ENCODE measurements around the gene ADAM12.

Gene ADAM12

DNA sequence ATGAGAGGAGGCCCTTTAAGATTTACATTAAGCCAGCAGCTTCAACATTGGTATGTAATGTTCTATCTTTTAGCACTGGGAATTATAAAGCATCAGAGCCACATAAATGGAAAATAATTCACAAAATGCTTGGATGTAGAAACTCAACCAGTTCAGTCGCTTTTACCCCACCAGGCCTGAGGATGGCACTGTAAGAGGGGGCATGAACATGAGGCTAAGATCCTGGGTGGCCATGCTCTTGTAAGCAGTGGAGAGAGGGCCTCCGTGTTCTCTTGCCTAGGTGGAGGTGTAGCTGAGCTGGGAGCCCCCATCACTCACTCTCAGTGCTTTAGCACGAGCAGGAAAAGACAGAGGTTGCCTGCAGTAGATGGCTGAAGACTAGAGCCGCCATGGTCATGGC lies 253.1 kb downstream of the ADAM12 start:
- no peak overlapping the region for H3K4me2 ChIP-seq (ENCODE audit: low read length)
- no peak overlapping the region for H3K27ac ChIP-seq (ENCODE audit: low read length)
- H3K9ac ChIP-seq (ENCODE audit: low read length): no peak overlapping the region
- H3K36me3 ChIP-seq (replicated peaks; ENCODE audit: low read depth, low read length): no peaks in the 10 kb centered on the region
- H2AFZ ChIP-seq (ENCODE audit: low read depth, low read length): no peak overlapping the region
- no peaks in the 10 kb centered on the region for H3K79me2 ChIP-seq (ENCODE audit: low read length)
- H4K20me1 ChIP-seq (ENCODE audit: insufficient read depth, low read length): no peaks in the 10 kb centered on the region
- no peaks in the 10 kb centered on the region for H3K27me3 ChIP-seq (ENCODE audit: low read depth, low read length)
- H3K4me1 ChIP-seq (ENCODE audit: low read length): no peaks in the 10 kb centered on the region
- no peak overlapping the region for H3K4me3 ChIP-seq (ENCODE audit: low read length)
- H3K9me3 ChIP-seq (ENCODE audit: insufficient read depth, low read length): no peaks in the 10 kb centered on the region
- TF ChIP-seq EZH2phosphoT487 (IDR thresholded peaks at IDR 0.05; ENCODE audit: low read depth): no peak

GRCh38 chr10:126133906-126134656 lies 254.2 kb downstream of the ADAM12 start:
- Histone ChIP-seq H3K9ac (ENCODE audit: low read length) (no peak overlapping the region), H3K9me3 (ENCODE audit: insufficient read depth, low read length) (no peaks in the 10 kb centered on the region), H2AFZ (ENCODE audit: low read depth, low read length) (no peak overlapping the region), H3K4me2 (ENCODE audit: low read length) (no peak overlapping the region), H4K20me1 (ENCODE audit: insufficient read depth, low read length) (no peaks in the 10 kb centered on the region), H3K27ac (ENCODE audit: low read length) (no peak overlapping the region), H3K79me2 (ENCODE audit: low read length) (no peaks in the 10 kb centered on the region), H3K4me1 (ENCODE audit: low read length) (no peaks in the 10 kb centered on the region), H3K27me3 (ENCODE audit: low read depth, low read length) (no peaks in the 10 kb centered on the region), H3K4me3 (ENCODE audit: low read length) (no peak overlapping the region), H3K36me3 (replicated peaks; ENCODE audit: low read depth, low read length) (no peaks in the 10 kb centered on the region)
- TF ChIP-seq EZH2phosphoT487 (IDR thresholded peaks at IDR 0.05; ENCODE audit: low read depth) (no peak), CTCF (IDR thresholded peaks at IDR 0.05; ENCODE audit: low read depth, low read length) (no peak)

DNA sequence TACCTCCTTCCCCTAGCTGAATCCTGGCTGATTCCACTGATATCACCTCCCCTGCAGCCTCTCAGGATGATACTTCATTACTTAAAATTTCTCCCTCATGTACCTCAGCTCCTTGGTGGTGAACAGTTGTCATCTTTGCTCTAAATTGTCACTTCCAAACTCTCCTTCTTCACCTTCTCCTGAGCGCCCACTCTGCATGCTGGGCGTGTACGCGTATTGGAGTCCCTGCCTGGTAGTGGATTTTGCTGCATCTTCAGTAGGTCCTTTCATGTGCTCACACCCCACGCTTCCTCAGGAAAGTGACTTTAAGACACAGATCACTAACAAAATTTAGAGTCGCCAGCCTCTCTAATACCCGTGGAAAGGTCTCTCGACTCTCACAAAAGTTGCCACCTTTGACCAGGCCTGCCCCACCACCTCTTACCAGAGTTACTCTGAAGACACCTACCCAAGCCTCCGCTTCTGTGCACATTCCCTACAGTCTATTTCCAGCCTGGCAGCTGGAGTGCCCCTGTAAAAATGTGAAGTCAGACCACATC lies 255.1 kb downstream of the ADAM12 start:
- Histone ChIP-seq H3K79me2 (ENCODE audit: low read length) (no peaks in the 10 kb centered on the region), H3K27ac (ENCODE audit: low read length) (no peak overlapping the region), H3K27me3 (ENCODE audit: low read depth, low read length) (no peaks in the 10 kb centered on the region), H4K20me1 (ENCODE audit: insufficient read depth, low read length) (no peaks in the 10 kb centered on the region), H2AFZ (ENCODE audit: low read depth, low read length) (no peak overlapping the region), H3K4me2 (ENCODE audit: low read length) (no peak overlapping the region), H3K9me3 (ENCODE audit: insufficient read depth, low read length) (no peaks in the 10 kb centered on the region), H3K4me3 (ENCODE audit: low read length) (no peak overlapping the region), H3K36me3 (replicated peaks; ENCODE audit: low read depth, low read length) (no peaks in the 10 kb centered on the region), H3K9ac (ENCODE audit: low read length) (no peak overlapping the region), H3K4me1 (ENCODE audit: low read length) (no peaks in the 10 kb centered on the region)
- TF ChIP-seq CTCF (IDR thresholded peaks at IDR 0.05; ENCODE audit: low read depth, low read length) (no peak), EZH2phosphoT487 (IDR thresholded peaks at IDR 0.05; ENCODE audit: low read depth) (no peak)

DNA sequence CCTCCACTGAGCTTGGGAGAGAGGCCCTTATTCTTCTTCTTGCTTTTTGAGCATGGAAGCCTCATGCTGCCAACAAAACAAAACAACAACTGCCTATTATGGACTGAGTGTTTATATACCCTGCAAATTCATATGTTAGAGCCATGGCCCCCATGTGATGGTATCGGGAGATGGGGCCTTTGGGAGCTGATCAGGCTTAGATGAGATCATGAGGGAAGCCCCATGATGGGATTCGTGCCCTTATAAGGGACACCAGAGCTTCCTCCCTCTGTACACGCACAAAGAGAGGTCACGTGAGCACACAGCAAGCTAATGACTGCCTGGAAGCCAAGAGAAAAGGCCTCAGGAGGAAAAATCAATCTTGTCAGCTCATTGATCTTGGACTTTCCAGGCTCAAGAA lies 256.9 kb downstream of the ADAM12 start:
- Histone ChIP-seq H3K36me3 (replicated peaks; ENCODE audit: low read depth, low read length) (no peaks in the 10 kb centered on the region), H2AFZ (ENCODE audit: low read depth, low read length) (no peak overlapping the region), H3K27me3 (ENCODE audit: low read depth, low read length) (no peaks in the 10 kb centered on the region), H3K4me1 (ENCODE audit: low read length) (no peaks in the 10 kb centered on the region), H3K4me2 (ENCODE audit: low read length) (no peak overlapping the region), H3K27ac (ENCODE audit: low read length) (no peak overlapping the region), H3K79me2 (ENCODE audit: low read length) (no peaks in the 10 kb centered on the region), H3K4me3 (ENCODE audit: low read length) (no peak overlapping the region), H3K9me3 (ENCODE audit: insufficient read depth, low read length) (no peaks in the 10 kb centered on the region), H3K9ac (ENCODE audit: low read length) (no peak overlapping the region), H4K20me1 (ENCODE audit: insufficient read depth, low read length) (no peaks in the 10 kb centered on the region)
- no peak for TF ChIP-seq CTCF (IDR thresholded peaks at IDR 0.05; ENCODE audit: low read depth, low read length)
- no peak for TF ChIP-seq EZH2phosphoT487 (IDR thresholded peaks at IDR 0.05; ENCODE audit: low read depth)

Data from OCI-LY3 (cell line).